Cardiac muscle cell (in vitro differentiated cells and primary cell): ENCODE data around the gene PBXIP1. TPM values are rescaled to one million over a fixed set of nuclear protein-coding genes. Genes with fewer than 3 reads are reported as not detected.
A peak's percentile ranks its signal among the peaks of the same experiment; 100 is the strongest.
"Not testable (repeated sequence)": the region's sequence is repeated elsewhere in the genome, so short reads cannot be mapped to it uniquely, and the experiment has no call there.

Experiments
- DNase-seq, 2 donors: peaks; one replicate each; pipeline versions ENCODE4 v3.0.0 to v3.0.0-alpha.2; 2010 to 2017; ENCODE audit warnings: low read depth in 1 of 2, low spot score in 1 of 2
- H3K27ac ChIP-seq: fragments of 200-600 bp; sonication (generic); 2 replicates; pipeline ENCODE4 v1.5.1; 2016
- H3K27me3 ChIP-seq: fragments of 200-600 bp; sonication (generic); 2 replicates; pipeline ENCODE4 v1.6.0; 2016; ENCODE audit warnings: control low read depth
- H3K36me3 ChIP-seq: fragments of 200-600 bp; sonication (generic); 2 replicates; pipeline ENCODE4 v1.5.1; 2016; ENCODE audit warnings: control low read depth
- H3K4me1 ChIP-seq: fragments of 200-600 bp; sonication (generic); 2 replicates; pipeline ENCODE4 v1.8.1; 2017; ENCODE audit warnings: low read depth, mild to moderate bottlenecking, mixed run types
- H3K4me3 ChIP-seq: fragments of 200-600 bp; sonication (generic); 2 replicates; pipeline ENCODE4 v1.5.1; 2016; ENCODE audit warnings: mild to moderate bottlenecking
- H3K9me3 ChIP-seq: fragments of 200-600 bp; sonication (generic); 2 replicates; pipeline ENCODE4 v1.5.1; 2017; ENCODE audit warnings: low read depth, mild to moderate bottlenecking, control low read depth
- polyA plus RNA-seq: library from polyadenylated mRNA; unstranded; fragments of >200 nt; fragmentation: Nextera tagmentation; extraction: Ambion mirVana; gene quantifications from 2 replicates; pipeline ENCODE4 v1.2.1, GENCODE V29; 2016
- total RNA-seq: library from RNA; depleted of rRNA; stranded (reverse); fragments of >200 nt; gene quantifications from 2 replicates; pipeline ENCODE4 v1.2.3, GENCODE V29; 2016
- TF ChIP-seq, protein P1 (sequence below): IDR thresholded peaks from 2 replicates; pipeline ENCODE4 v1.5.1; 2012; ENCODE audit warnings: low read depth, mild to moderate bottlenecking, low read length

The PBXIP1 gene
- total and polyA plus RNA-seq, 2 experiments from 2014 or later = 108 to 161 TPM

DNA sequence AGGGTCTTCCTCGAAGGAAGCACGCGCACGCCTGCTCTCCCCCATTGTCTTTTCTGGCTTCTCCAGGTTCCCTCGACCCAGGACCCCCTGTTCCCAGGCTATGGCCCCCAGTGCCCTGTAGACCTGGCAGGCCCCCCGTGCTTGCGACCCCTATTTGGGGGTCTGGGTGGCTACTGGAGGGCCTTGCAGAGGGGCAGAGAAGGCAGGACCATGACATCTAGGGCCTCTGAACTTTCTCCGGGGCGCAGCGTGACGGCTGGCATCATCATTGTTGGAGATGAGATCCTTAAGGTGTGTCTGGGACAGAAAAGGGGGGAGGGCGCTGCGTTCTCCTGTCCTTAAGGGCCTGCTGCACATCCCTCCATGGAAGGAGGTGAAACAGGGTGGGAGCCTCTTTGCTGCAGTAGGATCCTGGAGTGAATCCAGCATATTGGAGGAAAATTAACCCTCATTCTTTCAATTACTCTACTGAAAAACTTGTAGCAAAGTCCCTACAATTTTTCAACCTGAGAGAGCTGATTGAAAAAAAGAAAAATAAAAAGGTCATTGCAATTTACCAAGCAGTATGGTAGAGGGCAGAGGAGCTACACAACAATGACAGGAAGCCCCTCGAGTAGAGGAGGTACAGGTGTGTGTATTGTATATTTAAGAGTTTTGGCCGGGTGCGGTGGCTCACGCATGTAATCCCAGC, 28.0 kb upstream of the PBXIP1 start:
- Histone ChIP-seq H3K27me3 (no peaks in the 10 kb centered on the region), H3K27ac (peak overlapping the region; percentile 13), H3K9me3 (no peaks in the 10 kb centered on the region), H3K4me3 (peak overlapping the region; percentile 75), H3K36me3 (no peaks in the 10 kb centered on the region), H3K4me1 (peaks cover 4% of the 10 kb centered on the region)
- no peak for DNase-seq
- TF ChIP-seq, protein P1, sequence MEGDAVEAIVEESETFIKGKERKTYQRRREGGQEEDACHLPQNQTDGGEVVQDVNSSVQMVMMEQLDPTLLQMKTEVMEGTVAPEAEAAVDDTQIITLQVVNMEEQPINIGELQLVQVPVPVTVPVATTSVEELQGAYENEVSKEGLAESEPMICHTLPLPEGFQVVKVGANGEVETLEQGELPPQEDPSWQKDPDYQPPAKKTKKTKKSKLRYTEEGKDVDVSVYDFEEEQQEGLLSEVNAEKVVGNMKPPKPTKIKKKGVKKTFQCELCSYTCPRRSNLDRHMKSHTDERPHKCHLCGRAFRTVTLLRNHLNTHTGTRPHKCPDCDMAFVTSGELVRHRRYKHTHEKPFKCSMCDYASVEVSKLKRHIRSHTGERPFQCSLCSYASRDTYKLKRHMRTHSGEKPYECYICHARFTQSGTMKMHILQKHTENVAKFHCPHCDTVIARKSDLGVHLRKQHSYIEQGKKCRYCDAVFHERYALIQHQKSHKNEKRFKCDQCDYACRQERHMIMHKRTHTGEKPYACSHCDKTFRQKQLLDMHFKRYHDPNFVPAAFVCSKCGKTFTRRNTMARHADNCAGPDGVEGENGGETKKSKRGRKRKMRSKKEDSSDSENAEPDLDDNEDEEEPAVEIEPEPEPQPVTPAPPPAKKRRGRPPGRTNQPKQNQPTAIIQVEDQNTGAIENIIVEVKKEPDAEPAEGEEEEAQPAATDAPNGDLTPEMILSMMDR = no peak

DNA sequence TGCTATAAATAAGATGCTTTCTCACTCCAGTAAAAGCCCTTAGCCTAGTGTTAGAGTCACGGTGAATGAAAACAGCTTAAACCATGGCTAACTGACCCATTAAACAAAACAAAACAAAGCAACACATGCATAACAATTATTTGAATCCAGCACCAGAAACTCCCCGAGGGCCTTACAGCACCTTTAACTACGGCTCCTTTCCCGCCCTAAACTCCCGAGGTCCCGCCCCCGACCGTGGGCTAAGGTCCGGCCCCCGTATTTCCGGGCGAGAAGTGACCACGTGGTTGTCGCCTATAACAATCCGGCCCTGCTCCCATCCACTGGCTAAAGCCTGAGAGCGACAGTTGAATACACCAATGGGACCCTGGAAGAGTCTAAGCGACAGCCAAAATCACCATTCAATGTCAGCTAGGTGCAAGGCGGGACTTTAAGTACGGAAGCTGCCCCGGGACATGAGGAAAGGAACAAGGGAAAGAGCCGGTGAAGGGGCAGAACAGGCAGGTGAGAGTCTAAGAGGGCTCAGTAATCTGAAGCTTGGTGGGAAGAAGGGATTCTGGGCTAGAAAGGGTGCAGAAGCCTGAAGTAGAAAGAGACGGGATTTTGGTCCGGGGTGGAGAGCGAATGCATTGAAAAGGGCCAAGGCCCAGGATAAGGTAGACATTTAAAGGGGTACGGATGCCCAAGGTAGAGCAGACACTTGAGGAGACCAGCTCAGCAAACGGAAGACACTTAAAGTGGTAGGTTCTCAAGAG, 27.2 kb upstream of the PBXIP1 start, which contains the start of gene FLAD1:
TSS of gene FLAD1 (plus strand) at position 448 of the 752 bp plus-strand sequence. CDS start 351 bp downstream, outside the sequence.
- TF ChIP-seq, protein P1 = no peak
- peak within 1 kb of the TSS; percentile 13 for H3K27ac ChIP-seq

DNA sequence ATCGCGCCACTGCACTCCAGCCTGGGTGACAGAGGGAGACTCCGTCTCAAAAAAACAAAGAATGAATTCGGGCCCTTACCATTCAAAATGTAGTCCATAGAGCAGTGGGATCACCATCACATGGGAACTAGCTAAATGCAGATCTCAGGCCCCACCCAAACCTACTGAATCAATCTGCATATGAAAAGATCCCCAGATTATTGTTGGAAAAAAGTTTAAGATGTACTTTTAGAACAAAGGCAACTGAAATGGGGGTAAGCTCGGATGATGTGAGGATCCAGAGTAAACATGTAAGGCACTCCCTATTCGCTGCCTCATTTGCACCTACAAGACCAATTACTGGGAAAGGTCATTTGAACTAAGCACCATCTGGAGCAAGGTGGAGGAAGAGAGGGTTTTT, 26.4 kb upstream of the PBXIP1 start:
- TF ChIP-seq, protein P1 = no peak
- Histone ChIP-seq H3K36me3 (no peaks in the 10 kb centered on the region), H3K27ac (no peak overlapping the region), H3K4me3 (peak overlapping the region; percentile 33), H3K4me1 (peaks cover 4% of the 10 kb centered on the region), H3K9me3 (no peaks in the 10 kb centered on the region), H3K27me3 (no peaks in the 10 kb centered on the region)
- DNase-seq = no peak

More for the DNA sequence above, 27.2 kb upstream of the PBXIP1 start, which contains the start of gene FLAD1:
- H3K36me3 ChIP-seq = no peaks in the 10 kb centered on the region
- no peaks in the 10 kb centered on the region for H3K9me3 ChIP-seq
- H3K4me3 ChIP-seq = peak within 1 kb of the TSS; percentile 75
- peaks cover 4% of the 10 kb centered on the region for H3K4me1 ChIP-seq
- H3K27me3 ChIP-seq = no peaks in the 10 kb centered on the region
- DNase-seq = peak; percentile 99 to 100

DNA sequence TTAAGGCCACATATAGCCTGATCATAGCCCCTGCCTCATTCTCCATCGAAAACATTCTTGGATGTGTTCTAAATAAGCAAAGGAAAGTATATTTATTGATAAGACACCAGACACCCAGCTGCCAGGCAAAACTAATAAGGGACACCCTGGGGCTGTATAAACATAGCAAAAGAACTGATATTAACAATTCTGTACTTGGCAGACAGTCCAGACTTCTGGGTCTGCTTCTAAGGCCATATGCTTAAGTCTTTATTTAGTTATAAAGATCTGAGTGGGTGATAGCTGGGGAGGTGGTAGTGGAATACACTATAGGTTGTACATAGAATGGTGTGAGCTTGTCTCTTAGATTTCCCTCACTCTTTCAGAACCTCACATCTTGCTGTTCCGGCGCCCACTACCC, 22.5 kb upstream of the PBXIP1 start:
- peaks cover 10% of the 10 kb centered on the region for H3K4me1 ChIP-seq
- TF ChIP-seq, protein P1 = no peak
- no peak overlapping the region for H3K27ac ChIP-seq
- H3K36me3 ChIP-seq = no peaks in the 10 kb centered on the region
- H3K9me3 ChIP-seq = no peaks in the 10 kb centered on the region
- H3K27me3 ChIP-seq = no peaks in the 10 kb centered on the region
- no peak overlapping the region for H3K4me3 ChIP-seq
- DNase-seq = no peak

DNA sequence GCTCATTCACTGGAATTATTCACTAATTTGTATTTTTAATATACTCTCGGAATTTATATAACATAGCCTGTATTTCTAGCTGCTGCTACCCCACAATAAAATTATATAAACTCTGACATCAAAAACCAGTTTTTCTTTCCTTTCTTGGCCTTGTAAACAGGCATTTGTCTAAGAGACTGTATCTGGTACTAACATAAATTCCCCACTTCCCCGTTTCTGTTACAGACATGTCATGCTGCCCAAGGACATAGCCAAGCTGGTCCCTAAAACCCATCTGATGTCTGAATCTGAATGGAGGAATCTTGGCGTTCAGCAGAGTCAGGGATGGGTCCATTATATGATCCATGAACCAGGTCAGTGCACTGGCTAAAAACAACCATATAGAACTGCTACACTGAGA, 21.9 kb upstream of the PBXIP1 start:
- H3K27ac ChIP-seq, DNase-seq, H3K27me3 ChIP-seq, H3K9me3 ChIP-seq, H3K4me3 ChIP-seq, H3K36me3 ChIP-seq: not testable (repeated sequence)
- H3K4me1 ChIP-seq = peaks cover 16% of the 10 kb centered on the region

DNA sequence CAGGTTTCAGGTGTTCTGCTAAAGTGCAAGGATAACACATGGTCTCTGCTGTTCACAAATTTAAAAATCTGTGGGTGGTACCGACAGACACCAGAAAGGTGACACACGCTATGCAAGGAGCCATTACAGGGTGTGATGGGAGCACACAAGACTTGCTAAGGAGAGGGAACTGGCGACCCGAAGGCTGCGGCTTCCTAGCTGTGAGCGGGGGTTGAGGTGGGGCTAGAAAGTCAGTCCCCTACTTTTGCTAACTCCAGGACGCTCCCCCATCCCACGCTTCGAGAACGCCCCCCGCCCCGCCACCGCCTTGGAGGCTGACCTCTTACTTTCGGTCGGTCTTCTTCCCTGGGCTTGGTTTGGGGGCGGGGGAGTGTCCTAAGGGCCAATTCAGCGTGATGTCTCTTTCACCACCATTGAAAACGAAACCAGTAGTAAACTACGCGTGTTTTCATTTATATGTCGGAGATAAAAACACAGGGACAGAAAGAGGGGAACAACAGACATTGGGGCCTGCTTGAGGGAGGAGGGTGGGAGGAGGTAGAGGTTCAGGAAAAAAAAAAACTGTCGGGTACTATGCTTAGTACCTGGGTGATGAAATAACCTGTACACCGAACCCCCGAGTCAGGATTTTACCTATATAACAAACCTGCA, 19.6 kb upstream of the PBXIP1 start:
- TF ChIP-seq, protein P1 = no peak
- no peaks in the 10 kb centered on the region for H3K27me3 ChIP-seq
- H3K4me3 ChIP-seq = peak overlapping the region; percentile 48
- no peaks in the 10 kb centered on the region for H3K36me3 ChIP-seq
- peak overlapping the region; percentile 98 for H3K27ac ChIP-seq
- peaks cover 23% of the 10 kb centered on the region for H3K4me1 ChIP-seq
- peak; percentile 44 to 73 for DNase-seq
- no peaks in the 10 kb centered on the region for H3K9me3 ChIP-seq
